Measurements from ENCODE around the gene TMEM38A.
A peak's percentile ranks its signal among the peaks of the same experiment; 100 is the strongest.
"Not testable (repeated sequence)": the region's sequence is repeated elsewhere in the genome, so short reads cannot be mapped to it uniquely, and the experiment has no call there.

TMEM38A gene

GRCh38 chr19:16638666-16639065 lies 22.3 kb upstream of the TMEM38A start:
- DNase-seq (ENCODE audit: low read depth in 3 of 3): no peak

GRCh38 chr19:16640951-16641350 lies 20.0 kb upstream of the TMEM38A start:
- DNase-seq (ENCODE audit: low read depth in 3 of 3): no peak

GRCh38 chr19:16641695-16642094 lies 19.2 kb upstream of the TMEM38A start:
- DNase-seq (ENCODE audit: low read depth in 3 of 3): no peak

- no peak for DNase-seq (ENCODE audit: low read depth in 3 of 3)
These were observed 15.8 kb upstream of the TMEM38A start for GRCh38 chr19:16645140-16645539.

GRCh38 chr19:16649734-16650133 lies 11.2 kb upstream of the TMEM38A start:
- no peak for DNase-seq (ENCODE audit: low read depth in 3 of 3)

GRCh38 chr19:16650821-16651220 lies 10.1 kb upstream of the TMEM38A start:
- no peak for DNase-seq (ENCODE audit: low read depth in 3 of 3)

GRCh38 chr19:16651421-16652188 lies 9.3 kb upstream of the TMEM38A start:
- not testable (repeated sequence) for DNase-seq (ENCODE audit: low read depth in 3 of 3)

GRCh38 chr19:16652854-16653253 lies 8.1 kb upstream of the TMEM38A start:
- no peak for DNase-seq (ENCODE audit: low read depth in 3 of 3)

- no peak for DNase-seq (ENCODE audit: low read depth in 3 of 3)
These were observed 6.8 kb upstream of the TMEM38A start for GRCh38 chr19:16654140-16654539.

GRCh38 chr19:16654627-16655026 lies 6.3 kb upstream of the TMEM38A start:
- DNase-seq (ENCODE audit: low read depth in 3 of 3): no peak

GRCh38 chr19:16655727-16656126 lies 5.2 kb upstream of the TMEM38A start:
- no peak for DNase-seq (ENCODE audit: low read depth in 3 of 3)

- DNase-seq (ENCODE audit: low read depth in 3 of 3): no peak
These were observed 3.6 kb upstream of the TMEM38A start for GRCh38 chr19:16657384-16657783.

- no peak for DNase-seq (ENCODE audit: low read depth in 3 of 3)
These were observed 1.5 kb upstream of the TMEM38A start for GRCh38 chr19:16659464-16659831.

- peak; percentile 96 to 98 (median 97) for DNase-seq (ENCODE audit: low read depth in 3 of 3)
These were observed 869 bp upstream of the TMEM38A start, which contains the start of gene SMIM7 for GRCh38 chr19:16659832-16660708. Gene SMIM7, minus strand, starts transcription at chr19:16660144. Its CDS starts 34 bp downstream, at chr19:16660110.

- DNase-seq (ENCODE audit: low read depth in 3 of 3): peak in 1 of 3 experiments; percentile 2
These were observed 618 bp downstream of the TMEM38A start for GRCh38 chr19:16661480-16662034.

GRCh38 chr19:16668176-16668575 lies 7.2 kb downstream of the TMEM38A start:
- no peak for DNase-seq (ENCODE audit: low read depth in 3 of 3)

GRCh38 chr19:16668702-16669101 lies 7.8 kb downstream of the TMEM38A start:
- DNase-seq (ENCODE audit: low read depth in 3 of 3): not testable (repeated sequence)

GRCh38 chr19:16670291-16670690 lies 9.4 kb downstream of the TMEM38A start:
- DNase-seq (ENCODE audit: low read depth in 3 of 3): no peak

- DNase-seq (ENCODE audit: low read depth in 3 of 3): no peak
These were observed 10.8 kb downstream of the TMEM38A start for GRCh38 chr19:16671652-16672274.

GRCh38 chr19:16673231-16673630 lies 12.3 kb downstream of the TMEM38A start:
- DNase-seq (ENCODE audit: low read depth in 3 of 3): no peak

- DNase-seq (ENCODE audit: low read depth in 3 of 3): not testable (repeated sequence)
These were observed 12.9 kb downstream of the TMEM38A start for GRCh38 chr19:16673839-16674238.

Data from stimulated activated CD4-positive, alpha-beta T cell treated with anti-CD3 and anti-CD28 coated beads, TNF-alpha, amount 100 ng/mL, for 4 hours (primary cell).